Retinal pigment epithelial cell (primary cell): ENCODE data around the gene TAAR6.

Source experiments
- DNase-seq: peaks from one replicate; pipeline ENCODE4 v3.0.0-alpha.2; 2010; ENCODE audit warnings: low read depth
- H3K4me3 ChIP-seq: 2 replicates; pipeline ENCODE4 v1.5.1; 2011; ENCODE audit warnings: mild to moderate bottlenecking, low read length, control low read depth, moderate library complexity
- TF ChIP-seq, protein P1 (sequence below): conservative IDR thresholded peaks from 2 replicates; pipeline ENCODE4 v1.5.1; 2011; ENCODE audit warnings: low read depth, low read length, control low read depth, inconsistent platforms

TAAR6 gene

DNA sequence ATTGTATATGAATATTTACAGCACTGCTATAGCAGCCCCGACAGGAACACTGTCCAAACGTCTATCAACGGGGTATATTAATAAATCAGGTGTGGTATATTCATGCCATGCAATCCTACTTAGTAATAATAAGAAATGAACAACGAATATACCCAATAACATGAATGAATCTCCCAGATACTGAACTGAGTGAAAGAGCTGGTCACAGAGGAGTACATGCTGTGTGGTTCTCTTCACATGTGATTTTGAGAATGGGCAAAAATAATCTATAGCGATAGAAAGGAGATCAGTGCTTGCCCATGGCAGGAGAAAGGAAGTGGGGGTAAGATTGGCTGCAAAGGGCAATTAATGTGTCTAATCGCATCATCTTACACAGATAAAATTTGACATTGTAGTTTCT lies 3.7 kb upstream of the TAAR6 start:
- no peak overlapping the region for H3K4me3 ChIP-seq
- no peak for DNase-seq
- TF ChIP-seq, protein P1, sequence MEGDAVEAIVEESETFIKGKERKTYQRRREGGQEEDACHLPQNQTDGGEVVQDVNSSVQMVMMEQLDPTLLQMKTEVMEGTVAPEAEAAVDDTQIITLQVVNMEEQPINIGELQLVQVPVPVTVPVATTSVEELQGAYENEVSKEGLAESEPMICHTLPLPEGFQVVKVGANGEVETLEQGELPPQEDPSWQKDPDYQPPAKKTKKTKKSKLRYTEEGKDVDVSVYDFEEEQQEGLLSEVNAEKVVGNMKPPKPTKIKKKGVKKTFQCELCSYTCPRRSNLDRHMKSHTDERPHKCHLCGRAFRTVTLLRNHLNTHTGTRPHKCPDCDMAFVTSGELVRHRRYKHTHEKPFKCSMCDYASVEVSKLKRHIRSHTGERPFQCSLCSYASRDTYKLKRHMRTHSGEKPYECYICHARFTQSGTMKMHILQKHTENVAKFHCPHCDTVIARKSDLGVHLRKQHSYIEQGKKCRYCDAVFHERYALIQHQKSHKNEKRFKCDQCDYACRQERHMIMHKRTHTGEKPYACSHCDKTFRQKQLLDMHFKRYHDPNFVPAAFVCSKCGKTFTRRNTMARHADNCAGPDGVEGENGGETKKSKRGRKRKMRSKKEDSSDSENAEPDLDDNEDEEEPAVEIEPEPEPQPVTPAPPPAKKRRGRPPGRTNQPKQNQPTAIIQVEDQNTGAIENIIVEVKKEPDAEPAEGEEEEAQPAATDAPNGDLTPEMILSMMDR: no peak

DNA sequence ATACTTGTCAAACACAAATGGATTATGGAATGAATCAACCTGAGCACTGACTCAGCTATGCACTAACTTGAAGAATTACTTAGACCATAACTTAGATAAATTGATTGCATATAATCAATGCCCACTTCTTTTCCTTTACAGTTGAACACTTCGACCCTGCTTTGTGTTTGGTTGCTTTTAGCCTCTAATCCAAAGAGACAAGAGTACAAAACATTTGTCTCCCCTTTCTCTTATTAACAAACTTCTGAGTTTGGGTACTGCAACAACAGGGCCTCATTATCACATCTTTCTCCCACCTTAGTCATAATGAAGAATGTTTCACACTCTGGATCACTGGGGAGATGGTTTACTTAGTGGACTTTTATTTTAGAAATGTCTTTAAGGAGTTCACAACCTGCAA lies 2.6 kb upstream of the TAAR6 start:
- peak; percentile 0 for DNase-seq
- TF ChIP-seq, protein P1: no peak
- no peak overlapping the region for H3K4me3 ChIP-seq

DNA sequence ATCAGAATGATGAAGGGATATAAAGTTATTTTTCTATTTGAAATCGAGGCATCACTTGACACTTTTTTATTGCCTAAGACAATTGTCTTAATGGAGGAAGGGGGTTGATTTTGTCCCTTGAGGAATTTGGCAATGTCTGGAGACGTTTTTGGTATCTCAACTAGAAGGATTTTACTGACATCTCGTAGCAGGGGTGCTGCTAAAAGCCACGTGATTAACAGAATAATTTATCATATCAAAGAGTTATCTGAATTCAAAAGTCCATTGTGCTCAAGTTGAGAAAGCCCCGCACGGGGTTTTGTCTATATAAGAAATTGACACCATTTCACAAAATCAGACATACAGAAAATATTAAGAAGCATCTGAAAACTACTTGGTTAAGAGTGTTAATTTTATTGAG lies 1.5 kb upstream of the TAAR6 start:
- H3K4me3 ChIP-seq: no peak overlapping the region
- no peak for DNase-seq
- TF ChIP-seq, protein P1: no peak

DNA sequence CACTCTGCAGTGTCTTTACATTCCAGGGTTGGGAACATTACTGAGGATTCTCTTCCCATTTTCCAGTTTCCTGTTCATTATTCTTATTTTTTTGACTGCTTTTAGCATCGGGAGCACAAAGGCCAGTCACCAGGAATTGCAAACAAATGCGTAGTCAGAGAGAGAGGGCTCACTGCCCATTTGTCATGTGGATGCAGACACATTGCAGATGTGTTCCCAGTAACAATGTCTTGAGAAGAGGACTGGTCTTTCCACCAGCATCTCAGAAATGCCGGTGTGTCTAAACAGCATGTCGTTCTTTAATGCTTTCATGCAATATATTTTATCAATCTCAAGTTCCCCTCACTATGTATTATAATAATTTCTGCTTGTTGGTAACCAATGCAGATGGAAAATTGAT lies 952 bp upstream of the TAAR6 start:
- TF ChIP-seq, protein P1: no peak
- no peak for DNase-seq
- H3K4me3 ChIP-seq: no peak overlapping the region

DNA sequence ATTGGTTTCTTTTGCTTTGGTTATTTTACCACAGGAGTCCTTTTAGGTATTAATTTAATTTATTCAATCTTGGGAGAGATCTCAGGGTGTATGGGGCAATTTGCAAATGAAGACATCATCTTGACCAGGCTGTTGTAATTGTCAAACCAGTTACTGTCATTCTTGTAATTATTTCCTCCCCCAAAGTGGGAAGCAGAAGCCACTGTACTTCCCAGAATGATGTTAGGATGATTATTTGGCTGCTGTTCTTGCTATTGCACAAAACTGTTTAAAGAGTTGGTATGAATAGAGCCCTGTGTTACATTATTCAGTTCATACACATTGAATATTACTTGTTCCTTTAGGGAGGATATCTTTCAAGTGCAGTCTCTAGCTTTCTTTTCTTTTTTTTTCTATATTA lies 1.7 kb downstream of the TAAR6 start:
- TF ChIP-seq, protein P1: no peak
- no peak overlapping the region for H3K4me3 ChIP-seq
- no peak for DNase-seq

DNA sequence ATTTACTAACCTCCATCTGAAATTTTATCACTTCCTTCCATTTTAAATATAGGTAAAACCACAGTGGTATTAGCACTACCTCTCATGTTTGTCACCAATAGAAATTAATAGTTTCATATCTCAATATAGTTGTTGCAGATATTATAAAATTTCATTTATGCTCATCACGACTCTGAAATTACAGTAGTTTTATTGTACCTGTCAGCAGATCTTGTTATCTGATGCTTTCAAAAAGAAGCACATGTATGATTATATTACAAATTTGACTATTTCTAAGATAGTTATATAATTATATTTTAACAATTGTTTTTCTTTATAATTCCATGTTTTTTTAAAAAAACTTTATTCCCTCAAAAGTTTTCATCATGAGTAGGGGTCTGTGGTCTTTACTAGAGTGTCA lies 14.6 kb downstream of the TAAR6 start:
- DNase-seq: no peak
- TF ChIP-seq, protein P1: no peak
- H3K4me3 ChIP-seq: no peak overlapping the region

DNA sequence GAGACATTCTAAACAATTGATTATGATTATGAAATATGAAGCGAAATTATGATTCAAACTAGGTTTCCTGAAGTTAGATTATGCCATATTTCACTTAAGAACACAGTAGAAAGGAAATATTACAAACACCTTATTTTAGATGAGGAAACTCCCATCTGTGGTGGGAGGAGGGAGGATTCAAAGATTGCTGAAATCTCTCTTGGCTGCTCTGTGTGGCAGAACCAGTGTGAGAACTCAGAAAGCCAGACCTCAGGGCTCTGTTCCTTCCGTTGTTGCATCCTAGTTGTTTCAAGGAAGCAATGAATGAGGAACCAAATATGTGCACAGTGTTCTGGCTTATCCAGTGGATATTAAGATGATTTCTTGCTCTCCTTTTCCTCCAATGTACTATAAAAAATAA lies 17.3 kb downstream of the TAAR6 start:
- DNase-seq: no peak
- H3K4me3 ChIP-seq: no peak overlapping the region
- TF ChIP-seq, protein P1: no peak
